GM21526 (cell line): ENCODE results near the gene LLPH.
"Not testable (repeated sequence)": the region's sequence is repeated elsewhere in the genome, so short reads cannot be mapped to it uniquely, and the experiment has no call there.

Source experiments
- ATAC-seq: cut with Tn5 transposase; IDR thresholded peaks from one replicate; pipeline ENCODE4 v1.9.1; 2021; ENCODE audit warnings: moderate library complexity; ENCODE audit not compliant: unreplicated experiment, low FRiP score

LLPH gene

DNA sequence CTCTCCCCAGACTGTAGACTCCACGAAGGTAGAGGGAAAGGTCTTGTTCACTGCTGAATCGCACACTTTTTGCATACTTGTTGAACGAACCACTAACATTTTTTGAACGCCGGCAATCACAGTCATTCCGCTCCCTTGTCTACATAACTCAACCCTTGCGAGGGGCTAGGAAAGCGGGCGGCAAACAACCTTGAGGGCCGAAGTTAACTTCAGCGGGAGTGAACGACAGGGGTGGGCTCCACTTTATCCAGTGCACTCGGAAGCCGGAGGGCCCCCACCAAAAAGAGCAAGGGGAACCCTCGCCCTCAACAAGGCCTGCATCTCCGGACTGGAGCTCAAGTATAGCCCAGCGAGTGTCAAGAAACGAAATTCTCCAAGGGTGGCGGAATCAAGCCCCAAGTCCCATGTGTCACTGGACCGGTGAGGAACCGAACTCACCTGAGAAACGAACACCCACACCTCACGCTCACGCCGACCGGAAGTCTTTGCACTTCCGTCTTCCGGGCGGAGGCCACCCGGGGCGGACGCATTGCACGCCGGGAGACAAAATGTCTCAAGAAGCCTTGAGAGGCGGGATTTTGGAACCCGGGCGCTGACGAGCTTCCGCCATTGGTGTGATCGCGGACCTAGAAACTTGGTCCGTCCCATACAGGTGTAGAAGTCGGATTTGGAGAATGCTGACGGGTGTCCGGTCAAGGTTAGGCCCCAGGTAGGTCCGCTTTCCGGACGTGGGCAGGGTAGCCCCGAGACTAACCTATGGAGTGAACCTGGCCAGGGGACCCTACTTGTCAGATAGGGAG lies at the start of gene LLPH:
Gene LLPH (minus strand): TSS at position 484 of the 800 bp plus-strand sequence. CDS start 1,644 bp downstream, outside the sequence.
- ATAC-seq: peak; percentile 94

DNA sequence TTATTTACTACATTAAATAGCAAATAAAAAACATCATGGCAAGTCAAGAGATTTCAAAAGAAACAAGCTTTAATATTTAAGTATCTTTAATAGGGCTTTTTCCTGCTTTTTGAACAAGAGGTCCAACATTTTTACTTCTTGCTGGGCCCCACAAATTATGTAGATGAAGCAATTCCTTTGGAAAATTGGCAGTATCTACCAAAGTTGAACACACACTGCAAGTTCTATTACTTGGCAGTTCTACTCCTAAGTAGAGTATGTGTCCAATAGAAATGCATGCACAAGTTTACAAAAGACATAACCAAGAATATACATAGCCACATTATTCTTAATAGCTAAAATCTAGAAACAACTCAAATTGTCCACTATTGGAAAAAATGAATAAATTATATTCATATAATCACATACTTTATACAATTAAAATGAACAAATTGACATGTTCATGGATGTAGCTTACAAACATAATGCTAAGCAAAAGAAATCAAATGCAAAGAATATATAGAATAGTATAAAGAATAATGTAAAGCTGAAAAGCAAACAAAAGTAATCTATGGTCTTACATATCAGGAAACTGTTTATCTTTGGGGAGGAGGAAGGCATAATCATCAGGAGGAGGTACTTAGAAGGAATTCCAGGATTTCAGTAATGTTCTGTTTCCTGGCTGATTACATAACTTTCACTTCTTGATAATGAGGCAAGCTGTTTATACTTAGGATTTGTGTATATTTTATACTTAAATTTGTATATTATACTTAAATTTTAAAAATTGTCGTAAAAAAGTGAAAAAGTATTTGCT lies 45.8 kb upstream of the LLPH start:
- no peak for ATAC-seq

DNA sequence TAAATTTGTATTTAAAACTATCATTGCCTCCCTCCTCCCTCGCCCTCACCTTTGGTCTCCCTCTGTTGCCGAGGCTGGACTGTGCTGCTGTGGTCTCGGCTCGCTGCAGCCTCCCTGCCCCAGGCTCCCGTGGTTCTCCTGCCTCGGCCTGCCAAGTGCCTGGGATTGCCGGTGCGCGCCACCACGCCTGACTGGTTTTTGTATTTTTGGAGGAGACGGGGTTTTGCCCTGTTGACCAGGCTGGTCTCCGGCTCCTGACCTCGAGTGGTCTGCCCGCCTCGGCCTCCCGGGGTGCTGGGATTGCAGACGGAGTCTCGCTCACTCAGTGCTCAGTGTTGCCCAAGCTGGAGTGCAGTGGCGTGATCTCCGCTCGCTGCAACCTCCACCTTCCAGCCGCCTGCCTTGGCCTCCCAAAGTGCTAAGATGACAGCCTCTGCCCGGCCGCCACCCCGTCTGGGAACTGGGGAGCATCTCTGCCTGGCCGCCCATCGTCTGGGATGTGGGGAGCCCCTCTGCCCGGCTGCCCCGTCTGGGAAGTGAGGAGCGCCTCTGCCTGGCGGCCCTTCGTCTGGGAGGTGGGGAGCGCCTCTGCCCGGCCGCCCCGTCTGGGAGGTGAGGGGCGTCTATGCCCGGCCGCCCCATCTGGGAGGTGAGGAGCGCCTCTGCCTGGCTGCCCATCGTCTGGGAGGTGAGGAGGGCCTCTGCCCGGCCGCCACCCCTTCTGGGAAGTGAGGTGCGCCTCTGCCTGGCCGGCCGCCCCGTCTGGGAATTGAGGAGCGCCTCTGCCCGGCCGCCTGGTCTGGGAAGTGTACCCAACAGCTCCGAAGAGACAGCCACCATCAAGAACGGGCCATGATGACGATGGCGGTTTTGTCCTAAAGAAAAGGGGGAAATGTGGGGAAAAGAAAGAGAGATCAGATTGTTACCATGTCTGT lies 44.1 kb upstream of the LLPH start:
- not testable (repeated sequence) for ATAC-seq

DNA sequence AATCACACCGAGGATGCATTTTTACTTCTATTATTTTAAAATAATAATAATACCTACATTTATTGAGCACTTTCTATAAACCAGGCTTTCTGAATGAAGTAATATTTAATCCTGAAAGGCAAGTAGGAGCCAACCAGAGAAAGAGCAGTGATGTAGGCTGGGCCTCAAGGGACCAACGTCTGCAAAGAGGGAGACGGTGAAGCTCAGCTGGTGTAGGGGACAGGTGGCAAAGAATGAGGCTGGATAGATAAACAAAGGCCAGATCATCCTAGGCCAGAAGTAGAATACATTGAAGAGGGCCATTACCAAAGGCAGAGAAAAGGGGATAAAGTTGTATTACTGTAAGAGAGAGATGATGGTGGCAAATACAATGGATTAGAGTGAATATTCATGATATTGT lies 40.1 kb upstream of the LLPH start:
- ATAC-seq: no peak

DNA sequence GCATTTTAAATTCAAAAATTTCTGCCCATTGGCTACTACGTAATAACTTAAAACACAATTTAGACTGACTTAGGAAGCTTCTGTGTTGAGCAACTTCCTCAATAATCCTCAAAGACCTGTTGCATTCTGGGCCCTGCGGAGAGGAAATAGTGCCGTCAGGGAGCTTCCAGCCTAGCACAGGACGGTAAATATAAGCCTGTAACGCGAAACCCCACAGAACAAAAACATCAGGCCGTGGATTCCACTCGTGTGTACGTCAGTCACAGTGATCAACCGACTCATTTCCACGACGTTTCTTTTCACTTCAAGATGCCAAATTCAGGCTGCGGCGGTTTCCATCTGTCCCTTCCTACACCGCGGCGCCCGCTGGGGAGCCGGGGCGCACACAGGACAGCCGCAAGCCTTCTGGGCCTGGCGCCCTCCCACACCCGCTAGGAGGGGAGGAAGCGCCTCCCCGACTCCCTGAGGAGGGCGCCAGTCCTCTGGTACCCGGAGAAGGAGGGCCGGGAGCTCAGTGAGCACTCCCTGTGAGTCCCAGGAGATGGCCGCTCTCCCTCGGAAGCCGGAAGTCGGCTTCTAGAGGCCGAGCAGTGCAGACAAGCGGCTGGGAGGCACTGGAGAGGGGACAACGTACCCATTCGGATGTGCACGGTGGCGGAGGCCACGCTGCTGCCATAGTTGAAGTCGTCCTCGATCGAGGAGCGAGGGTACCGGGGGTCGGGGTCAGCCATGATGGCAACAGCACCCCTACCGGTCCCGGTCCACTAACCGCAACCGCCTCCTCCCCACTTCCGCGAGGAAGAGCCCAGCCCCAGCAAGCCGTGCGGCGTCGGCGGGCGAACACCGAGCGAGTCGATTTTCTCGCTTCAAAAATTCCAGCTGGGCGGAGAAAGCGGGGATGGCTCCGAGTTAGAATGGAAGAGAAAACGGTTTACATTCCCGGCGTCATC lies 38.9 kb upstream of the LLPH start, which contains the start of gene TMBIM4:
Gene TMBIM4 (minus strand): TSS at position 776 of the 950 bp plus-strand sequence. CDS start 45 bp downstream, at position 731.
- peak; percentile 82 for ATAC-seq

DNA sequence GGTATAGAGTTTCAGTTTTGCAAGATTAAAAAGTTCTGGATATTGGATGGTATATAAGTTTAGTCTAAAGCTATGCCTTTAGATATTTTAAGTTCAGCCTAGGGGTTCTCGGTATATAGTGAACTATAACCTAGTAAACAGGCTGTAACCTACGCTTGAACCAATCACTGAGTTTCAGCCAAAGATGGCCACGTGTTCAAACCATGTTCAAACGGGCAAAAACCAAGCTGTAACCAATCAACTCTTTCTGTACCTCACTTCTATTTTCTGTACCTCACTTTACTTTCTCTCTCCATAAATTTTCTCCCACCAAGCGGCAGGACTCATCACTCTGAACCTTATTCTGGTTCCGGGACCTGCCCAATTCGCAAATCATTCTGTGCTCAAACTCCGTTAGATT lies 37.9 kb upstream of the LLPH start:
- no peak for ATAC-seq

DNA sequence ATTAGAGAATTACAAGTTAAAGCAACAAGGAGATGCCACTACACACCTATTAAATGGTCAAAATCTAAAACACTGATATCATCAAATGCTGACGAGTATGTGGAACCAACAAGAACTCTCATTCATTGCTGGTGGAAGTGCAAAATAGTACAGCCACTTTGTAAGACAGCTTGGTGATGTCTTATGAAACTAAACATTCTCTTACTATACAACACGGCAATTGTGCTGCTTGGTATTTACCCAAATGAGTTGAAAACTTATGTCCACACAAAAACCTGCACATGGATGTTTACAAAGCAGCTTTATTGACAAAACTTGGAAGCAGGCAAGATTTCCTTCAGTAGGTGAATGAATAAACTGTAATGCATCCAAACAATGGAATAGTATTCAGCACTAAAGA lies 36.0 kb upstream of the LLPH start:
- ATAC-seq: no peak

DNA sequence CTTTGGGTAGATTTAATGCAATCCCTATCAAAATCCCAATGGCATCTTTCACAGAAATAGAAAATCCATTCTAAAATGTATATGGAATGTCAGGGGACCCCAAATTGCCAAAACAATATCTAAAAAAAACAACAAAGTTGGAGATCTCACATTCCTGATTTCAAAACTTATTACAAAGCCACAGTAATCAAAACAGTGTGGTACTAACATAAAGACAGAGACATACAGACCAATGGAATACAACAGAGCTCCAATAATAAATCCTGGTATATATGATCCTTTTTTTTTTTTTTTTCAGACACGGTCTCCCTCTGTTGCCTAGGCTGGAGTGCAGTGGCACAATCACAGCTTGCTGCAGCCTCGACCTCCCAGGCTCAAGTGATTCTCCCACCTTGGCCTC lies 34.6 kb upstream of the LLPH start:
- no peak for ATAC-seq

DNA sequence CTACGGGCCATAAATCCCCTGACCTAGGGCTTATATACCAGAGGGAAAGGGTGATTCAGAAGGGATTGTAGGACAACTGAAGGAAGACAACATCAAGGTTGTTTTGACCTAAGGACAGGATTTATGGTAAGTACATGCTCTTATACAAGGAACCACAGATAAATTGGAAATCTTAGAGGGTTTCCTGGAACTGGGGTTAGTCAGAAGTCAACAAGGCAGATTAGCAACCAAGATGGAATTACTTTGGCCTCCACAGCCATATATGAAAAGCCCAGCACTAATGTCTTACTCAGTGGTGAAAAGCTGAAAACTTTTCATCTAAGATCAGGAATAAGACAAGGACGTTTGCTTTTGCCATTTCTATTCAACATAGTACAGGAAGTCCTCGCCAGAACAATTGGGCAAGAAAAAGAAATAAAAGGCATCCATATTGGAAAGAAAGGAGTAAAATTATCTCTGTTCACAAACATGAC lies 33.8 kb upstream of the LLPH start:
- no peak for ATAC-seq

DNA sequence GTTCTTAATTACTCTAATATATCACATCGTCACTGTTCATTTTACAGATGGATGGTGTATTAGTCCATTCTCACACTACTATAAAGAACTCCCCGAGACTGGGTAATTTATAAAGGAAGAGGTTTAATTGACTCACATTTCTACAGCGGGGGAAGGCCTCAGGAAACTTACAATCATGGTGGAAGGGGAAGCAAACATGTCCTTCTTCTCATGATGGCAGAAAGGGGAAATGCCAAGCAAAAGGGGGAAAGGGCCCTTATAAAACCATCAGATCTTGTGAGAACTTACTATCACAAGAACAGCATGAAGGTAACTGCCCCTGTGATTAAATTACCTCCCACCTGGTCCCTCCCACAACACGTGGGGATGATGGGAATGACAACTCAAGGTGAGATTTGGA lies 32.7 kb upstream of the LLPH start:
- no peak for ATAC-seq

DNA sequence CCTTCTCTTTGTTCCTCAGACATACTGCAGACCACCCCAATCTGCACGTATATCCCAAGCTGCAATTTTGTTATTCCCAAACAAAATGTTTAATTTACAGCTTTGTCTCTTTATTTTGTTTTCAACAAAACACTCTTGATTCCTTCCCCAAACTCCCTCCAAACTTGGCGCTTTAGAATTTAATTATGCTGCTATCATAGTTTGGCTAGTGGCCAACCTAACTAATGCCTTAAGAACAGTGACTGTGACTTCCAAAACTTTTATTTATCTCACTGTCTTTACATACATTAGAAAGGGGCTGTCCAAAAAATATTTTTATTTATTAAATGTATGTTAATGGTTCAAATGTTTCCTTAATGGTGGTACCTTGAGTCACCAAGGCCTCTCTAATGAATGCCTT lies 32.2 kb upstream of the LLPH start:
- ATAC-seq: no peak

DNA sequence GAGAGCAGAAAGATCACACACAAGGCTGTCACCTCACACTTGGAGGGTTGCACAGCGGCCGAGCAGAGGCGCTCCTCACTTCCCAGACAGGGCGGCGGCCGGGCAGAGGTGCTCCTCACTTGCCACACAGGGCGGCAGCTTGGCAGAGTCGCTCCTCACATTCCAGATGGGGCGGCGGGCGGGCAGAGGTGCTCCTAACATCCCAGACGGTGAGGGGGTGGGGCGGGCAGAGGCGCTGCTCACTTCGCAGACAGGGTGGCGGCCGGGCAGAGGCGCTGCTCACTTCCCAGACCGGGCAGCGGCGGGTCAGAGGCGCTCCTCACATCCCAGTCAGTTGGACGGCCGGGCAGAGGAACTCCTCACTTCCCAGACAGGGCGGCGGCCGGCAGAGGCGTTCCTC lies 30.2 kb upstream of the LLPH start:
- ATAC-seq: no peak

DNA sequence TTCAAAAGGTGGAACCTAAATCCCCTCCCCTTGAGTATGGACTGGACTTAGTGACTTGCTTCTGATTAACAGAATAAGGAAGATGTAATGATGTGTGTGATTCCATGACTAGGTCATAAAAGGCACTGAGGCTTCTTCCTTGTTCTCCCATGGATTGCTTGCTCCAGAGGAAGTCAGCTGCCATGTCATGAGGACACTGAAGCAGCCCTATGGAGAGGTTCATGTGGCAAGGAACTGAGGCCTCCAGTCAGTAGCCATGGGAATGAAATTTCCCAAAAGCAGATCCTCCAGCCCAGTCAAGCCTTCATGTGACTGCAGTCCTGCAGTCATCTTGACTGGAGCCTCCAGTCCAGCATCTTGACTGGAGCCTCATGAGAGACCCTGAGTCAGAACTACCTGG lies 28.6 kb upstream of the LLPH start:
- no peak for ATAC-seq

DNA sequence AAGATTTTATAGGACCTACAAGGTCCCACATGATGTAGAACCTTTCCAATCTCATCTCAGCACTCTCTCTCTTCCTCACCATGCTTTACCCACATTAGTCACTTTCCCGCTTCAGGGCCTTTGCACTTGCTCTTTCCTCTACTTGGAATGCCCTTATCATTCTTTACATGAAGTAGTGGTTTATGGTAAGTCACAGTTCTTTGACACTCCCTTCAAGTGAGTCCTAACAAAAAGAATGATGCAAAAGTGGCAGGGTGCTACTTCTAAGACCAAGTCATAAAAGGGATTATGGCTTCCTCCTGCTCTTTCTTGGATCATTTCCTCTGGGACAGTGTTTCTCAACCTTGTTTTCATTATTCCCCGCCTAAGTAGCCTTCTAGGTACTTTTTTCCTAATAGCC lies 26.1 kb upstream of the LLPH start:
- ATAC-seq: no peak

DNA sequence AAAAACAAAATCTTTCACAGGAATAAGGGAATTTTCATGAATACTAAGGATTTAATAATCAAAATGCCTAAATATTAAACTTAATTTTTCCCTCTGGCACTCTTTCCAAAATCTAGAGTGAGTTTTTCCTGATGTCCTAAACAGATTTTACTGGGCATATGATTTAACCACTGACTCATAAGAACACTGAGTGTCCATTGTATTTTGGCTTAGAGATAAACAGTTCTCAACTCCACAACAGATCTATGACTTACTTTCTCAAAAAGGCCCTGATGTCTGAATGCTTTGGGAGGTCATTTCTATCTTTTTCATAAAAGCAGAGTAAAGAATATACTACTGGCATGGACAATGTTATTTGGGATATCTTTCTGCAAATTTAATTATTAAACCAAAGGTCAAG lies 24.2 kb upstream of the LLPH start:
- no peak for ATAC-seq

DNA sequence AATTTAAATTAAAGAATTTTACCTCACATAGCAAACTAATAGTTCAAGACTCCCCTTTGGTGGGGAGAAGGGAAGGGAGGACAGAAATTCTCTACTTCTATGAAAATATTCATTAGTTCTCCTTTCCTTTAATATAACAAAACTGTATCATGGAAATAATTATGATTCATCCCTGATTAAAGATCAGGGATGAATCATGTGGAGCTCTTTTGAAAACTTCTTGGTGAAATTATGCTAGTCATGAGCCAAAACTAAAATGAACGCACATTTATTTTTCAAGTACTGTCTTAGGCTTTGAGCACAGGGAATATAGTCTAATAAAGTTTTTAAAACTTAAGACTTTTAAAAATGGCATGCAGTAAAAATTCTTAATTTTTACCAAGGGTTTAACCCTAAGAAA lies 22.2 kb upstream of the LLPH start:
- ATAC-seq: no peak

DNA sequence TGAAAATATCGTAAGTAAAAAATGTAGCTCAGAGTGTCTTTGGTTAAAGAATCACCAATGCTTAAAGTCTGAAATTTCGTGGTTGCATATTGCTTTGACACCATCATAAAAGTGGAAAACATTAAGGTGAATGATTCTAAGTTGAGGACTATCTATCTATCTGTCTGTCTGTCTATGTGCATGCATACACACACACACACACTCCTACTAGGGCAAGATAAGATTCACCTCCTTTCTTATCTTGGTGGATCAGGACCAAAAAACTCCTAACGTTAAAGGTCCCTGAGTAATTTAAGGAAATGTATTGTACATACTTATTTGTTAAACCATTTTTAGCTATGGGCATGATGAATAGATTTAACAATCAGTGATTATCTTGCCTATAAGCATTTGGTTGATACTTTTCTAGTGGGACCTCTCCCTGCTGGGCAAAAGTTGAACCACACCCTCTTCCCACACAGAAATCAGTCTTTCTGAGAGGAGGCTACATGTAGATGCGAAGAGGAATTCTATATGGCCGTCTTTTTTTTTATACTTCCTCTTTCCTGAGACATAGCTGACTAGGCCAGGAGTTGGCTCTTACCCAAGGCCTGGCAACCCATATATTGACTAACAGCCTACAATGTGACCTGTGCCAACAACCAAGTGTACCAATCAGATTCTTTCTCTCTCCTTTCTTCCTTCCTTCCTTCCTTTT lies 19.3 kb upstream of the LLPH start:
- ATAC-seq: no peak

DNA sequence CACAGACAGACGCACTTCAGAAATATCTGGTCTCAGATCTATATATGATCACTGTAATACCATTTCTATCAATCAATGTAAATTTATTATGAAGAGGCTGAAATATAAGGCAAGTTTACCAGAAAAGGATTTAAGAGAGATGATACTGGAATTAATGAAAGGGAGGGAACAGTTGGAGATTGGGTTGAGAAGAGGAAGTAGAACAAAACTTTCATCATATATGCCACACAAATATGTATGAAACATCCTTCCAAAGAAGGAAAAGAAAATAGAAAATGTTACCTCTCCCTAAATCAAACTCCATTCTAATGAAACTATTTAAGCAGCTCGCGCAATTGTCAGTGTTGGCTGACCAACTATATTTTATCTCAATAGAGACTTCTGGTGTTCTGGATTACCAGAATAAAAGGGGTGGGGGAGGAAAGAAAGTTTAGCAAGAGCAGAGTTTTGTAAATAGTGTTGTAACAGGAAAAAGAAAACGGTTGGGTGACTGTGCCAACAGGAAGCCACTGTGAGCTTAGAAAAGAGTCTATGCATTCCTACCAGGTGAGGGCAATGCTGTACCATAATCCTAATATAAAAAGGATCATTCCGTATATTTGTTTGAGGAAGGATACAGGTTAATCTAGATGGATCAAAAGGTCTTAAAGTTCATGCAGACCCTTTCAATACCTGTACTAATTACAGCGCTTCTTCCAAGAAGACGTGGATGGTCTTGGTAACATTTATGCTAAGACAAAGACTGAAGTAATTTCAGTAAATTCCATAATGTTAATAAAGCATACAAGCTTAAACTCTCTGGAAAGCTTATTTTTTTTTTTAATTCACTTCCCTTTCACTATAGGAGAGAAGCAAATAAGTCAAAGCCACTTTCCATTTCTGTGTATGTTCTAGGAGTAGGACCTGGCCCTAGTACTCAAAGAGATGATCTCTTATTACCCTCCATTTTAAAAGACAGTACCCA lies 14.5 kb upstream of the LLPH start:
- ATAC-seq: no peak
